T-helper 9 cell (primary cell): ENCODE measurements around the gene RABGEF1.
"Not testable (repeated sequence)": the region's sequence is repeated elsewhere in the genome, so short reads cannot be mapped to it uniquely, and the experiment has no call there.

Source experiments
- DNase-seq: peaks from one replicate; pipeline ENCODE4 v3.0.0-alpha.2; 2020
- total RNA-seq, 2 donors: gene quantifications; one replicate each; lab custom pipeline; 2026; lab: John Stamatoyannopoulos, UW

Gene RABGEF1
- 3.8 to 5.6 reads per million in 2 donors for total RNA-seq

- peak; percentile 97 for DNase-seq
These were observed at the start of gene RABGEF1 for GRCh38 chr7:66740302-66740979. Gene RABGEF1, plus strand, starts transcription at chr7:66740733. Its CDS starts 31,167 bp downstream, at chr7:66771900.

DNA sequence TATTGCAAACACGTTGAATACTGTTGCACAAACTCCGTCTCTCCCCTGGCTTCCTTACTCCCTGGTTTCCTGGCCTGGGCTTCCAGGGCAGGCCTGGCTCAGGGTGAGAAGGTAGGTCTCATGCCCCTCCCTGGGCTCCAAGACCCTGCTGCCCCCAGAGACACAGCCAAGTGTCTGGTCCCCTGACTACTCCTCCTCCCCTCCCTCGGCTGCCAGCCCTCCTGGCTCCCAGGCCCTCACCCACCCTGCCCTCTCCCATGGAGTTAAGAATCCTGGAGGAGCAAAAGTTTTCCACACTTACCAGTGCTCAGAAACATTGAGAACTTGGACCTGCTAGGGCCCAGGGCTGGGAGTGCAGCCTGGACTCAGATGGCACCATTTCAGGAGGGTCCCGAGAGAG is 47.2 kb upstream of the RABGEF1 start:
- no peak for DNase-seq

DNA sequence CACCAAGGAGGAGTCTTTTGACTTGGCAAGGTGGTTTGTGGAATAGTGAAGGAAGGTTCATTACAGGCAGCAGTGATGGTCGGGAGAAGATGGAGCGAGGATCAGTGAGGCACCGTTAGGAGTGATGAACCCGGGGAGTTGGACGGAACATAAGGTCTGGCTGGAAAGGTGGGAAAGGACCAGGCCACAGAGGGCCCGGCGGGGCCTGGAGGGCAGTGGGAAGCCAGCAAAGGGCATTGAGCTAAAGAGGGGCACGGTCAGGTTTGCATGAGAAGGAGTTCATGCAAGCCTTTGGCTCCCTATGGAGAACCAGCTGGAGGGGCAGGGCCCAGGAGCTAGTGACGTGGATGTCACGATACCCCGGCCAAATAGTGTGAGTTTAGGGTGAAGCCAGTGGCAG is 46.2 kb upstream of the RABGEF1 start:
- DNase-seq: no peak

DNA sequence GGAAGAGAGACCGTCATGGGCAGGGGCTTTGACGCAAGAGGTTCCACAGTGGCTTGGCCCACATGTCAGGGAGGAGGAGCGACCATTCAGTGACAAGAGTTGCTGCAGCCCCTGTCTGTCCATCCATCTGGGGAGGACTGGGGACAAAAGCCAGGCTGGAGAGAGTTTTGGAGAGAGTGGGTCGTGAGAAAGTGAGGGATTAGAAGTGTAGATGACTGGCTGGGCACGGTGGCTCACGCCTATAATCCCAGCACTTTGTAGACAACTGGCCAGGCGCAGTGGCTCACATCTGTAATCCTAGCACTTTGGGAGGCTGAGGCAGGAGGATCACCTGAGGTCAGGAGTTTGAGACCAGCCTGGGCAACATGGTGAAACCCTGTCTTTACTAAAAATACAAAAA is 45.1 kb upstream of the RABGEF1 start:
- not testable (repeated sequence) for DNase-seq

- DNase-seq: not testable (repeated sequence)
These were observed 44.4 kb upstream of the RABGEF1 start for GRCh38 chr7:66696134-66696533.

DNA sequence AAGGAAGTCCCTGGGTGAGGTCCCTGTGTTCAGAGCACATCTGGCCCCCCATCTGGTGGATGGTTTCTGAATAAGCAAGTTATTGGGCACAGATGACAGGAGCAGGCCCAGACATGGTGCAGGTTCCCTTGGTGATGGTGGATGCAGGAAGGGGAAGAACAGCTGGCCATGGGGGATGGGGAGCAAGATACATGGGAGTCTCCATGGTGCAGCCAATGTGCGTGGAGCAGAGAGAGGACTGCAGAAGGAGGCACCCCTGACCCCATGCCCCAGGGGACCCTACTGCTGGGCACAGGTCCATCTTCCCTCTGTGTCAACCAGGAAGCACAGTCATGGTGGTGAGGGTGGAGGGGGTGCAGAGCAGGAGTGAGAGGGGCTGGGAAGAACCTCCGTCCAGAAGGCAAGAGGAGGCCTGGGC is 43.8 kb upstream of the RABGEF1 start:
- no peak for DNase-seq

DNA sequence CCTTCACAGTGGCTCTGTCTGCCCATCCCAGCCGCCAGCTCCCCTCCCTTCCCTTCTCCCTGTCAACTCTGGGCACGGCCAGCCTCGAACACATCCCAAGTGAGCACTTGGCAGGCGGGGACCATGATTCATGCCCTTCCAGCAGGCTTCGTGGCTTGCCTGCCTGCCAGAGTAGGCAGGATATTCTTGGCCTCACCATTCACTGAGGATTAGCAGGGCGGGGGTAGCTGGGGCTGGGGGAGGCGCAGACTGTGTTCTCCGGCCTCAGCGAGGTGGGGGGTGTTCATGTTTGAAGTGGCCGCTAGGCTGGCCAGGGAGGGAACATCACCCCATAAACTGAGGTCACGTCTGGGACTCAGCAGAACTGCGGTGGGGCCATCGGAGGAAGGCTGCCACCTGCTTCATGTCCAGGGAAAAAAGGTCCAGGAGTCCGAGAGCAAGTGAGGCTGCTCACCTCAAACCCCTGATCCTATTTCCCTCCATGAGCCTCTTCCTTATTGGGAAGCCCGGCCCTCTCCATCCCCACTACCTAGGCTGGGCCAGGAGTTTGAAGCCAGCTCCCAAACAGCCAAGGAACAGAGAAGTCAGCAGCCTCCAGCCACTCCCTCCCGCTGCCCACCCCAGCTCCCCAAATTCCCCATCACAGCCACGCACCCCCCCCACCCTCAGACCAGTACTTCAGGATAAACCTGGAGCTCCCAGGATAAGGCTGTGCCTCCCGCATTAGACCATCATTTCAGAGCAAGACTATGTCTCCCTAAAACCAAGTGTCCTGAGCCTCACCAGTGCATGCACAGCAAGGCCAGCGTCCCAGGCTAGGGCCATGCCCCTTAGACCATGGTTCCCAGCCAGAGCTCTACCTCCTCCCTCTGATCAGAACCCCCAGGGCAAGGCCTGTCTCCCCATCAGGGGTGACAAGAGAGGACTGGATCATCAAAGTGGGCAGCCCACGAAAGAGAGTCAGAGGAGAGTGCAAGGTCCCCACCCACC is 42.8 kb upstream of the RABGEF1 start:
- DNase-seq: no peak

GRCh38 chr7:66698652-66699205 is 41.8 kb upstream of the RABGEF1 start:
- DNase-seq: no peak

- no peak for DNase-seq
These were observed 40.5 kb upstream of the RABGEF1 start for GRCh38 chr7:66699998-66700397.

- no peak for DNase-seq
These were observed 39.9 kb upstream of the RABGEF1 start for GRCh38 chr7:66700633-66701131.

GRCh38 chr7:66707825-66708224 is 32.7 kb upstream of the RABGEF1 start:
- DNase-seq: no peak

GRCh38 chr7:66710752-66711151 is 29.8 kb upstream of the RABGEF1 start:
- DNase-seq: not testable (repeated sequence)

- DNase-seq: no peak
These were observed 26.8 kb upstream of the RABGEF1 start for GRCh38 chr7:66713687-66714086.

GRCh38 chr7:66716634-66717033 is 23.9 kb upstream of the RABGEF1 start:
- not testable (repeated sequence) for DNase-seq

DNA sequence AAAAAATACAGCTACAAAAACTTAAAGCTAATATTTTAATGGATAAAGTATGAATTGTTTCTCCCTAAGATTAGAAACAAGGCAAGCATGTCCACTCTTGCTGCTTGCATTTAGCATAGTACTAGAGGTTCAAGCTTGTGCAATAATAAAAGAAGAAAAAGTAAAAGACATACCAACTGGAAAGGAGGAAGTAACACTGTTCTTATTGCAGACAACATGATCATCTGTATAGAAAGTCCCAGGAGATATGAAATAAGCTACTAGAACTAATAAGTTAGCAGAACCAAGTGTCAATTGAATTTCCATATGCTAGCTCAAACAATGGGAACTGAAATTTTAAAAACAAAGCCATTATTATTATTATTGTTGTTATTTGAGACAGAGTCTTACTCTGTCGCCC is 20.0 kb upstream of the RABGEF1 start:
- DNase-seq: no peak

DNA sequence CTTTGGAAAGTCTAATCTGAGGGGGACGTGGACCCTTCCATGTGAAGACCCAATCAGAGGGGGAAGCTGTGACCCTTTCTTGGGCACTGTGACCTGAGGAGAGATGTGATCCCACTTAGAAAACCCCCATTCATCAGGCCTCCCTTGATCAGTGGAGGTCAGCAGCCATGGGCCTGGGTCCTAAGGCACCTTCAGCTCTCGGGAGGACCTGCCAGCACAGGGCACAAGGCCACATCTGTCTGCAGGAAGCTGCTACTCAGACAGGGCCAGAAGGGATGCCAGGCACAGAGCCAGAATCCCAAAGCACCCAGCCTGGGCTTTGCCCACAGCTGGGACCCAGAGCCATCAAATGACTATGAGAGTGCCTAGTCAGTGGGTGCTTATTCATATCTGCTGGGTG is 14.7 kb upstream of the RABGEF1 start:
- no peak for DNase-seq

DNA sequence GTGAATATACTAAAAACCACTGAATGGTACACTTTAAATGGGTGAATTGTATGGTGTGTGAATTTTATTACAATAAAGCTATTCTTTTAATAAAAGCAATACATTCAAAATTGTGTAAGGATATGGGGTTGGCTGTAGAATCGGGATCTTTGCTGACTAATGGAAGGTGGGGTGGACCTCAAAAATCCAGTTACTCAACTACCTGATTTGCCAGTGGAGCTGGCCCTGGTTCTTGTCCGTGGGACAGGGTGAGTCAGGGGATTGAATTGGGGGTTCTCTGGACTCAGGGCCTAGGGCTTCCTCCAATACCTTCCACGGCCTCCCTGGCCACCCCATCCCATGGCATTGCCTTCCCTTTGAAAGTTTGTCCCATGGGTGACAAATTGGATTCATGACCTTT is 13.5 kb upstream of the RABGEF1 start:
- no peak for DNase-seq

GRCh38 chr7:66728571-66728970 is 12.0 kb upstream of the RABGEF1 start:
- DNase-seq: no peak

- no peak for DNase-seq
These were observed 11.3 kb upstream of the RABGEF1 start for GRCh38 chr7:66729274-66729673.

GRCh38 chr7:66731986-66732385 is 8.5 kb upstream of the RABGEF1 start:
- no peak for DNase-seq

GRCh38 chr7:66732439-66732838 is 8.1 kb upstream of the RABGEF1 start:
- no peak for DNase-seq

DNA sequence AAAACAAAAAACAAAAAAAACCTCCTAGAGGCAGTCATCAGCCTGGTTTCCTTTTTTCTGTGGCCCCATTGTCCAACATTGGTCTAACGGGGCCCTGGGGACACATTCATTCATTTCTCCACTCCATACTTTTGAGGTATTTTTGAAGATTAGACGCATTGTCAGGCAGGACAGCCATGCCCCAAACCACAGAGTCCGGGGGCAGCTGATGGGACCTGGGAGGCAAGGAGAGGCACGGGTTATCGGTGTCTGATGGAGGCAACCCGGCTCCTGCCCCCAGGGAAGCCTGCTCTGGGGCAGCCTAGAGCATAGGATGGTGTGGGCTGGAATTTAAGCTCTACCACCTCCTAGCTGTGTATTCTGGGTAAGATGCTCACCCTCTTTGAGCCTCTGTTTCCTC is 6.5 kb upstream of the RABGEF1 start:
- DNase-seq: no peak

DNA sequence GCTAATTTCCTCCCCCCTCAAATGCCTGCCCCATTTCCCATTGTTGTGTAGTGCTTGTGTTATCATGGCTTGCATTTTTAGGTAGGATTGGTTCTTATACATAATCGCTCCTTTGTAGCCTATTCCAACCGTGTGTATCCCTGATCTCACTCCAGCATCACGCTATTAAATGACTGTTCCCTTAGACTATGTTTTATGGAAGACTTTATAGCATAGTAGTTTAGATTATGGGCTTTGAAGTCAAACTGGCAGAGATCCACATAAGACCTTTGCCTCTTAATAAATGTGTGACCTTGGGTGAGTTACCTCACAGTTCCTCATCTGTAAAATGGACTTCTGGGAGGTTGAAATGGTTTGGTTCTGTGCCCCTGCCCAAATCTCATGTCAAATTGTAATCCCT is 5.4 kb upstream of the RABGEF1 start:
- DNase-seq: no peak
